IgD-negative memory B cell (primary cell): Measurements from ENCODE around the gene ST6GAL1. TPM values are rescaled to one million over a fixed set of nuclear protein-coding genes. Genes with fewer than 3 reads are reported as not detected.
"Not testable (repeated sequence)": the region's sequence is repeated elsewhere in the genome, so short reads cannot be mapped to it uniquely, and the experiment has no call there.

Experiments used
- H3K27ac Mint-ChIP-seq, 3 donors: one replicate each; pipeline ENCODE4 v1.8.0; 2020 to 2022; ENCODE audit warnings: mild to moderate bottlenecking in 3 of 3, mixed read lengths in 3 of 3, moderate library complexity in 1 of 3
- H3K27me3 Mint-ChIP-seq: one replicate; pipeline ENCODE4 v1.8.0; 2021; ENCODE audit warnings: mixed read lengths
- H3K36me3 Mint-ChIP-seq: one replicate; pipeline ENCODE4 v1.8.0; 2020; ENCODE audit warnings: mild to moderate bottlenecking, mixed read lengths
- H3K4me1 Mint-ChIP-seq, 3 donors: one replicate each; pipeline ENCODE4 v1.8.0; 2020 to 2022; ENCODE audit warnings: mixed read lengths in 3 of 3, mild to moderate bottlenecking in 1 of 3
- H3K4me3 Mint-ChIP-seq, 4 donors: one replicate each; pipeline ENCODE4 v1.8.0; 2020 to 2022; ENCODE audit warnings: mild to moderate bottlenecking in 4 of 4, mixed read lengths in 4 of 4, moderate library complexity in 3 of 4
- H3K9me3 Mint-ChIP-seq, 3 donors: one replicate each; pipeline ENCODE4 v1.8.0; 2020 to 2021; ENCODE audit warnings: mixed read lengths in 3 of 3, mild to moderate bottlenecking in 1 of 3
- polyA plus RNA-seq: library from polyadenylated mRNA; unstranded; fragments of 300-500 nt; fragmentation: Illumina TruSeq; gene quantifications from one replicate; pipeline ENCODE4 v1.2.3, GENCODE V29; 2021

The ST6GAL1 gene
- polyA plus RNA-seq, 1 donor from 2014 or later, result 257 TPM

DNA sequence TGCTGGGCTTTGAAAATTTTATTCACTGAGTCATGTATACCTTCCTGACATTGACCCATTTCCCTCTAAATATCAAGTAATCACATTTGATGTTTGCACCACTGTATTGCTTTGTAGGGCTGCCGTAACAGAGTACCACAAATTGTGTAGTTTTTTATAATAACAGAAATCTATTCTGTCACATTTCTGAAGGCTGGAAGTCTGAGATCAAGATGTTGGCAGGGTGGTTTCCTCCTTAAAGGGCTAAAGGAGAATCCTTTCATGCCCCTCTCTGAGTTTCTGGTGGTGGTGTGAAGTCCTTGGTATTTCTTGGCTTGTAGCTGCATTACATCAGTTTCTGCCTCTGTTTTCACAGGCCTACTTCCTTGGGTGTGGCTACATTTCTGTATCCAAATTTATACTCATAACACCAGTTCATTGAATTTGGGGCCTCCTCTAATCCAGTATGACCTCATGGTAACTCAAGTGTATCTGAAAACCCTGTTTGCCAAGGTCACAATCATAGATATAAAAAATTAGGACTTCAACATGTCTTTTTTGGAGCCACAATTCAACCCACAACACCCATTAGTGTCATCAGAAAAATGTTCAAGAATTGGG is 29.1 kb upstream of the ST6GAL1 start:
- Mint-ChIP-seq H3K4me3 (peak overlapping the region in 2 of 4 donors; percentile 17 to 90), H3K27ac (peak overlapping the region in 1 of 3 donors; percentile 81), H3K9me3 (peaks cover 2 to 20% (median 6%) of the 10 kb centered on the region in 3 donors), H3K36me3 (peaks cover 1% of the 10 kb centered on the region), H3K4me1 (peaks cover 13 to 23% (median 14%) of the 10 kb centered on the region in 3 donors), H3K27me3 (no peaks in the 10 kb centered on the region)

DNA sequence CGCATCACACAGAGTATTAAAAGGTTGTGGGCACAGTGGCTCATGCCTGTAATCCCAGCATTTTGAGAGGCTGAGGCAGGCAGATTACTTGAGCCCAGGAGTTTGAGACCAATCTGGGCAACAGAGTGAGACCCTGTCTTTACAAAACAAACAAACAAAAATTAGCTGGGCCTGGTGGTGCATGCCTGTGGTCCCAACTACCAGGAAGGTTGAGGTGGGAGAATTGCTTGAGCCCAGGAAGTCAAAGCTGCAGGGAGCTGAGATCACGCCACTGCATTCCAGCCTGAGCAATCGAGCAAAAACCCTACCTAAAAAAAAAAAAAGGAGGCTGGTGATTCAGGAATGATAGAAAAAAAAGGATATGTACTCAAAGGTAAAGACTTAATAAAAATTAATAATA is 28.2 kb upstream of the ST6GAL1 start:
- Mint-ChIP-seq H3K27ac (peak overlapping the region in 1 of 3 donors; percentile 43), H3K36me3 (peaks cover 4% of the 10 kb centered on the region), H3K4me1 (peaks cover 14 to 28% (median 14%) of the 10 kb centered on the region in 3 donors), H3K27me3 (no peaks in the 10 kb centered on the region), H3K4me3 (peak overlapping the region in 1 of 4 donors; percentile 75), H3K9me3 (peaks cover 5 to 27% (median 13%) of the 10 kb centered on the region in 3 donors)

DNA sequence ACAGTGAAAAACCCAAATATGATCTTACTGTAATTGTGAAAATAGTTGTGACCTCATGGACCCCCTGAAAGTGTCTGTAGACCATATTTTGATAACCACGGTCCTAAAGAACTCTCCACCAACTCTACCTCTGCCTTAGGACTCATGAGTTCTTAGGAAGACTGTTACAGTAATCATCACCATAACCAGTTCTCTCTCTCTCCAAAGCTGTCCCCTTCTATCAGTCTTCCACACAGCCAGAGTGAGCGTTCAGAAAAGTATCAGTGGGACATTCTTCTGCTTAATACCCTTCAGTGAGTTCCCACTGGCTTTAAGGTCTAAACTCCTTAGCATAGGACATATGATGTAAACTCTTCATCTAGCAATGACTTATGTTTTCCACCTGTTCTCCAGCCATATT is 27.6 kb upstream of the ST6GAL1 start:
- Mint-ChIP-seq H3K4me3 (peak overlapping the region in 1 of 4 donors; percentile 14), H3K9me3 (peaks cover 5 to 31% (median 13%) of the 10 kb centered on the region in 3 donors), H3K27me3 (no peaks in the 10 kb centered on the region), H3K27ac (no peak overlapping the region), H3K36me3 (peaks cover 5% of the 10 kb centered on the region), H3K4me1 (peaks cover 14 to 28% (median 14%) of the 10 kb centered on the region in 3 donors)

DNA sequence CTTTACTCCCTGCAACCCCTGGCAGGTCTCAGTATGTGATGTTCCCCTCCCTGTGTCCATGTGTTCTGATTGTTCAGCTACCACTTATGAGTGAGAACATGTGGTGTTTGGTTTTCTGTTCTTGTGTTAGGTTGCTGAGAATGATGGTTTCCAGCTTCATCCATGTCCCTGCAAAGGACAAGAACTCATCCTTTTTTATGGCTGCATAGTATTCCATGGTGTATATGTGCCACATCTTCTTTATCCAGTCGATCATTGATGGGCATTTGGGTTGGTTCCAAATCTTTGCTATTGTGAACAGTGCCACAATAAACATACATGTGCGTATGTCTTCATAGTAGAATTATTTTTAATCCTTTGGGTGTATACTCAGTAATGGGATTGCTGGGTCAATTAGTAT is 26.6 kb upstream of the ST6GAL1 start:
- peaks cover 5 to 33% (median 19%) of the 10 kb centered on the region in 3 donors for H3K9me3 Mint-ChIP-seq
- H3K36me3 Mint-ChIP-seq, H3K27me3 Mint-ChIP-seq, H3K4me3 Mint-ChIP-seq: not testable (repeated sequence)
- peaks cover 19 to 29% (median 23%) of the 10 kb centered on the region in 3 donors for H3K4me1 Mint-ChIP-seq
- peak overlapping the region in 1 of 3 donors; percentile 65 for H3K27ac Mint-ChIP-seq

DNA sequence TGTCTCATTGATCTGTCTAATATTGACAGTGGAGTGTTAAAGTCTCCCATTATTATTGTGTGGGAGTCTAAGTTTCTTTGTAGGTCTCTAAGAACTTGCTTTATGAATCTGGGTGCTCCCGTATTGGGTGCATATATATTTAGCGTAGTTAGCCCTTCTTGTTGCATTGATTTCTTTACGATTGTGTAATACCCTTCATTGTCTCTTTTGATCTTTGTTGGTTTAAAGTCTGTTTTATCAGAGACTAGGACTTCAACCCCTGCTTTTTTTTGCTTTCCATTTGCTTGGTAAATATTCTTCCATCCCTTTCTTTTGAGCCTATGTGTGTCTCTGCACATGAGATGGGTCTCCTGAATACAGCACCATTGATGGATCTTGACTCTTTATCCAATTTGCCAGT is 23.3 kb upstream of the ST6GAL1 start:
- Mint-ChIP-seq H3K4me3 (peak overlapping the region in 1 of 4 donors; percentile 57), H3K27ac (peak overlapping the region in 1 of 3 donors; percentile 54), H3K4me1 (peaks cover 20 to 25% (median 22%) of the 10 kb centered on the region in 3 donors), H3K9me3 (peaks cover 5 to 33% (median 19%) of the 10 kb centered on the region in 3 donors)
- H3K36me3 Mint-ChIP-seq, H3K27me3 Mint-ChIP-seq: not testable (repeated sequence)

DNA sequence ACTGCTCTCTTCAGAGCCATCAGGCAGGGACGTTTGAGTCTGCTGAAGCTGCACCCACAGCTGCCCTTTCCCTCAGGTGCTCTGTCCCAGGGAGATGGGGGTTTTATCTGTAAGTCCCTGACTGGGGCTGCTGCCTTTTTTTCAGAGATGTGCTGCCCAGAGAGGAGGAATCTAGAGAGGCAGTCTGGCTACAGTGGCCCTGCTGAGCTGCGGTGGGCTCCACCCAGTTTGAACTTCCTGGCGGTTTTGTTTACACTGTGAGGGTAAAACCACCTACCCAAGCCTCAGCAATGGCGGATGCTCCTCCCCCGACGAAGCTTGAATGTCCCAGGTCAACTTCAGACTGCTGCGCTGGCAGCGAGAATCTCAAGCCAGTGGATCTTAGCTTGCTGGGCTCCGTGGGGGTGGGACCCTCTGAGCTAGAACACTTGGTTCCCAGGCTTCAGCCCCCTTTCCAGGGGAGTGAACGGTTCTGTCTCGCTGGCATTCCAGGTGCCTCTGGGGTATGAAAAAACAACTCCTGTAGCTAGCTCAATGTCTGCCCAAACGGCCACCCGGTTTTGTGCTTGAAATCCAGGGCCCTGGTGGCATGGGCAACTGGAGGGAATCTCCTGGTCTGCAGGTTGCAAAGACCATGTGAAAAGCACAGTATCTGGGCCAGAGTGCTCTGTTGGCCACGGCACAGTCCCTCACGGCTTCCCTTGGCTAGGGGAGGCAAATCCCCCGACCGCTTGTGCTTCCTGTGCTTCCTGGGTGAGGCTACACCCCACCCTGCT is 21.1 kb upstream of the ST6GAL1 start:
- H3K9me3 Mint-ChIP-seq, result peaks cover 4 to 30% (median 25%) of the 10 kb centered on the region in 3 donors
- peaks cover 5% of the 10 kb centered on the region for H3K36me3 Mint-ChIP-seq
- peak overlapping the region; percentile 81 to 92 (median 88) for H3K27ac Mint-ChIP-seq
- no peaks in the 10 kb centered on the region for H3K27me3 Mint-ChIP-seq
- H3K4me3 Mint-ChIP-seq, result peak overlapping the region; percentile 33 to 91 (median 74)
- peaks cover 20 to 30% (median 22%) of the 10 kb centered on the region in 3 donors for H3K4me1 Mint-ChIP-seq

DNA sequence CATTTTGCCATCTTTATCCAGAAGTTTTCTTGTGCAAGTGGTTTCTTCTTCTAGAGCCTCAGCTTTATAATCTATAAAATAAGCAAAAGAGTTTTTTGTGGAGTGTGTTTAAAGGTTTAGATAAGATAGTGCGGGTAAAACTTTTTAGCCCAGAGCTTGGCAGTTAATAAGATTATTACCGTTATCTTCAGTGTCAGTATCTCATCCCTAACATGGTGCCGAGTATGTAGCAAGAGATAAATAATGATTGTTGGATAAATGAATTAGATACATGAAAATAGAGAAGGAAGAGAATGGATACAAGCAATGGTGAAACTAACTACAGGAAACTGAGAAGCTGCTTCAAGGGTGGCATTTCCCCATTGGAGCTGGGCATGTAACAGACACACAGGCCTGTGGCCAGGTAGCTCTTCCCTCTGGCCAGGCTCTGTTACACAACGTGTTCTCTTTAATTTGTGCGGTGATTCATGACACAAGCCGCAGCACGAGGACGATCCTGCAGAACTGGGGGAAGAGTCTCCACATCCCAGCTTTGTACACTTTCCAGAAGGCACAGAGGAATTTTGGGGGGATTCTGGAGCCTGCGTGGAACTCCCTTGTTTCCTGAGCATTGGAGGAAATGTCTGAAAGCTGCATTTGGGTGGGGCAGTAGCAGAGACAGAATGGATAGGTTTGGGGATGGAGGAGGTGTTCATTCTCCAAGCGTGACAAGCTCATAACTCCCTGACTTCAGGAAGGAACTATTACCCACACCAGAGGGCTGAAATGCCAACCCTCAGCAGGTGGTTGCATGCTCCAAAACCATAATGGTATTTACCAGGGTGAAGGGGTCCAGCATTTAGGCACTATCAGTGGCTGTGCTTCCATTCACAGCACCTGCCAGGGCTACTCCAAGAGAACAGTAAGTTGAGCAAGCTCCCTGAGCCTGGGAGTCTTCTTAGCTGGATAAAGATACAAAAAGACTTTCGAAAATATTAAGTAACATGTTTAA is 14.2 kb upstream of the ST6GAL1 start:
- H3K4me3 Mint-ChIP-seq, result peak overlapping the region in 3 of 4 donors; percentile 14 to 80 (median 33)
- H3K27me3 Mint-ChIP-seq, result no peaks in the 10 kb centered on the region
- H3K27ac Mint-ChIP-seq, result peak overlapping the region in 1 of 3 donors; percentile 59
- no peaks in the 10 kb centered on the region for H3K36me3 Mint-ChIP-seq
- H3K4me1 Mint-ChIP-seq, result peaks cover 18 to 41% (median 26%) of the 10 kb centered on the region in 3 donors
- peaks cover 0 to 6% (median 0%) of the 10 kb centered on the region in 3 donors for H3K9me3 Mint-ChIP-seq

DNA sequence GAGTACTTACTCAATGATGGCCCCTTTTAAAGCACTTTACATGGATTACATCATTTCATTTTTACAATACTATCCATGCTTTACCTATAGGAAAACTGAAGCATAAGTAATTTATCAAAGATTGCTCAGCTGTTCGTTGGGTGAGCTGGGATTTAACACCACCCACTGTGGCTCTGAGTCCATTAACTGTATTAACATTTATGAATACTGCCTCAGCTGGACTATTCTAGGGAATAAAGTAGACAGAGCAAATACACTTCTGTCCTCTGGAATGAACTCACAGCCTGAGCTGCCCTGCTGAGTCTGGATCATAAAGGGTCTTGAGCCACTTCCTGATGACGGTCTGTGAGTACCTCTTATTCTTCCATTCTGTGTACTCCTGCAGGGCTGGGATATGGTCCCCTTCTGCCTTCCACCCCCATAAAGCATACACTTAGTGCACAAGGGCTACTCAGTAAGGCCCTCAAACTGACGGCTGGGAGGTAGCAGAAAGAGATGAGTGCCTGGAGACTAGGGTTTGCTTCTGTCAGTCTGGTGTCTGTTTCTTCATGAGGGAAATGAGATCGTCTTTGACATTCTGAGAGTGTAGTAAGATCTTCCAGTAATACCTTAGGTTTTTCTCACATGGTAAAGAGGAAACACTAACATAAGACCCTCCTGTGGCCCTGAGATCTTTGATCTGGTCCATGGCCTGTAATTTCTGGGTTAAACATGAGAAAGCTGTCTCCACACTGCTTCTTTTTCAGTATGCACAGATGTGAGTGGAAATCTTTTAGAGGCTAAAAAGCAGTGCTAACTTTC is 12.6 kb upstream of the ST6GAL1 start:
- peaks cover 2% of the 10 kb centered on the region for H3K36me3 Mint-ChIP-seq

DNA sequence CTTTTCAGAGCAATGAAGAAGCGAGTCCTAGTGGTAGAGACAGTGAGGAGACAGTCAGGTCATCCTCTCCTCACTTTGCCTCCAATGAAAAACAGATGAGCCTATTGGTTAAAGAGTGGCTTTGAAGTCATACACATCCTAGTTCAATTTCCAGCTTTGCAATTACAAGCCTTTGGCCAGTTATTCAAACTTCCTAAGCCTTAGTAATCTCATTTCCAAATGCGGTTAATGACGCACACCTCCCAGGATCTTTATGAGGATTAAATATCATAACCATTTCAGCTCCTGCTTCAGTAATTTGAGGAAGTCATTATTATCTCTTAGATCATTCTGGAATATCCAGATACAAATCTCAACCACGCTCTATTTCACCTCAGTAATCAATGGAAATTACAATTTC is 10.0 kb upstream of the ST6GAL1 start:
- Mint-ChIP-seq H3K36me3 (peaks cover 2% of the 10 kb centered on the region), H3K27ac (no peak overlapping the region), H3K4me3 (no peak overlapping the region), H3K4me1 (peaks cover 14 to 23% (median 22%) of the 10 kb centered on the region in 3 donors), H3K9me3 (no peaks in the 10 kb centered on the region), H3K27me3 (no peaks in the 10 kb centered on the region)

More for the DNA sequence above, 12.6 kb upstream of the ST6GAL1 start:
- Mint-ChIP-seq H3K9me3 (peaks cover 0 to under 1% (median 0%) of the 10 kb centered on the region in 3 donors), H3K27ac (no peak overlapping the region), H3K4me1 (peaks cover 18 to 36% (median 26%) of the 10 kb centered on the region in 3 donors), H3K4me3 (no peak overlapping the region), H3K27me3 (no peaks in the 10 kb centered on the region)

DNA sequence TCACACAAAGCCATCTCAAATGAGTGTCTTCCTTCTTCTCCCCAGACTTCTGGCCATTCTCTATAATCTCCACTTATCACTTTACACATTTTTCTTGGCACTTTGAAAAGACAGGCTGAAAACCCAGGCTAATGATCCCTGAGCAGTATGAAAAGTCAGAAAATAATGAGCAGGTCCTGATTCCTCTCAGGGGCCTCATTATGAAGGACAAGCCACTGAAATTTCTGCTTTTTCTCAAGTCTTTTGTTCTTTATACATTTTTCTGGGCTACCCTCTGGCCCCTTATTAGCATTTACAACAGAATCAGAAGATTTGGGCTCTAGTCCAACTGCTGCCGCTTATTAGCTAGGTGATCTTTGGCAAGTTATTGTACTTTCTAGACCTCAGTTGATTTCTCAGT is 9.5 kb upstream of the ST6GAL1 start:
- Mint-ChIP-seq H3K9me3 (no peaks in the 10 kb centered on the region), H3K27ac (no peak overlapping the region), H3K36me3 (peaks cover 2% of the 10 kb centered on the region), H3K27me3 (no peaks in the 10 kb centered on the region), H3K4me1 (peaks cover 14 to 23% (median 20%) of the 10 kb centered on the region in 3 donors), H3K4me3 (no peak overlapping the region)

DNA sequence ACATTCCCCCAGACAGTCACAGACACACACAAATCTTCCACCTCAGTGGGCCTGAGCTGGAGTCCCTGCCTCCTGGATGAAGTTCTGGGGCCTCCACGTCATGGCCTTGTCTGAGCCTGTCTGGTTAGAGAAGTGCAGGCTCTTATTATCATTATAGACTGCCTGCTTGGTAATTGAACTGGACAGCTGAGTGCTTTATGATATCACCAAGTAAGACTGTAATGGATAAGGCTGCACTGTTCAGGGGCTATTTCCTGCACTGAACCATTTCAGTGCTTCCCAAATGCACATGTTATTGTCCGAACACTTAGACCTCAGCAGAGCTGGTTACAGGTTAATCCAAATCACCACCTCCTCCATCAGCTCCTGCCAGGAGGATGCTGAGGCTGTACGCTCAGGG is 8.7 kb upstream of the ST6GAL1 start:
- H3K9me3 Mint-ChIP-seq, result no peaks in the 10 kb centered on the region
- H3K27me3 Mint-ChIP-seq, result no peaks in the 10 kb centered on the region
- peaks cover 2% of the 10 kb centered on the region for H3K36me3 Mint-ChIP-seq
- H3K4me1 Mint-ChIP-seq, result peaks cover 8 to 23% (median 17%) of the 10 kb centered on the region in 3 donors
- no peak overlapping the region for H3K4me3 Mint-ChIP-seq
- H3K27ac Mint-ChIP-seq, result no peak overlapping the region

DNA sequence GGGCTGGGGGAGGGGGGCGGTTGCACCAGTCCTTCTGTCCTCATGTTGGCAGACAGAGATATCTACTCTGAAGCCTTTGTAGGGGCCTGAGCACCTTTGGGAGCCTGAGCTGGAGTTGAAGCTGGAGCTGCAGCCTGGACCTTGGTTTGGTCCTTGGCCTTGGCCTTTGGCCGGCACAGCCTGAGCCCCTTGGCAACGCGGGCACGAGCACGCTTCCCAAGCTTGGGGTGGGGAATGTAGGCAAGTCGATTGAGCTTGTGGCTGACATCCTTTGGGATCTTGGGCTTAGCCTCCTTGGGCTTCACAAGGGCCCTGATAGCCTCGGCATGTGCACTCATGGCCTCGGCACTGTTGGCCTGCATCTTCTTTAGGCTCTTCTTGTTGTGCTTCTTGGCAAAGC is 8.1 kb upstream of the ST6GAL1 start:
- Mint-ChIP-seq H3K4me1 (peaks cover 8 to 23% (median 11%) of the 10 kb centered on the region in 3 donors), H3K4me3 (no peak overlapping the region), H3K27me3 (no peaks in the 10 kb centered on the region), H3K27ac (no peak overlapping the region), H3K36me3 (peaks cover 2% of the 10 kb centered on the region), H3K9me3 (no peaks in the 10 kb centered on the region)

DNA sequence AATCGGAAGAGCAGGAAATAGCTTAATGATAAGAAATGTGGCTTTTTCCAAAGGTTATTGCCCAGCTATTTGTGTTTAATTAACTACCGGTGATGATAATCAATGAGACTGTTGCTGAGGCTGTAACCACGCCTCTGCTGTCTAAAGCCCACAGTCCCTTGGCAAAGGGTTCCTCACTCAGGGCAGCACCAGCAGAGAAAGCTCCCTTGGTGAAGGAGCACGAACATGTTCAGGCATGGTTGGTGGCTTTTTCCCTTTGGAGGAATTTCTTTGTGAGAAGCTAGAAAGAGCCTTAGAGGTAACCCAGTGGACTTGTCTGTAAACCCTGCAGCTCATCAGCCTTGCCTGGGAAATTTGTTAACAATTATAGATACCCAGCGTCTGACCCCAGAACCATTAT is 7.5 kb upstream of the ST6GAL1 start:
- Mint-ChIP-seq H3K36me3 (peaks cover 2% of the 10 kb centered on the region), H3K9me3 (no peaks in the 10 kb centered on the region), H3K27ac (no peak overlapping the region), H3K4me1 (peaks cover 7 to 20% (median 9%) of the 10 kb centered on the region in 3 donors), H3K27me3 (no peaks in the 10 kb centered on the region), H3K4me3 (no peak overlapping the region)

DNA sequence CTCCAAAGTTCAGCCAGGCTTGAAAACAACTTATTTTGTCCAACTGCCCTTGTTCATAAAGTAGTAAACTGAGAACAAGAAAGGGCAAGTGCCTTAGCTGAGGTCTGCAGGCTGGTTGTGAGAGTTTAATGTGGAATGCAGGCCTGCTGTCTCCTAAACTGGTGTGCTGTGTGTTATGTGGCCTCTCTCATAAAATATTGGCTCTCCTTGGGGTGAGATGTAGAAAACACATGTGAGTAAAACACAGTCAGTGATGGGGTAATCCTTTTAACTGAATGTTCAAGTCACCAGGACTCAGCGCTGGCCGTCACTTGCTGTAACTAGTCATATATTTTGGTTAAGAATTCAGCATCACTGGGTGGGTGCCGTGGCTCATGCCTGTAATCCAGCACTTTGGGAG is 7.1 kb upstream of the ST6GAL1 start:
- Mint-ChIP-seq H3K4me1 (peaks cover 4 to 17% (median 6%) of the 10 kb centered on the region in 3 donors), H3K36me3 (peaks cover 2% of the 10 kb centered on the region), H3K9me3 (no peaks in the 10 kb centered on the region), H3K27ac (peak overlapping the region in 1 of 3 donors; percentile 7), H3K4me3 (no peak overlapping the region), H3K27me3 (no peaks in the 10 kb centered on the region)
